OCI-LY7 (cell line): ENCODE results near the gene BAIAP2L1.
"Not testable (repeated sequence)": the region's sequence is repeated elsewhere in the genome, so short reads cannot be mapped to it uniquely, and the experiment has no call there.

Experiments
- EZH2phosphoT487 ChIP-seq: fragments of 200-600 bp; sonication (generic); IDR thresholded peaks from 2 replicates; pipeline ENCODE4 v1.6.1; 2018; ENCODE audit warnings: low read depth, borderline replicate concordance, mild to moderate bottlenecking, mixed run types, antibody characterized with exemption, low read length, moderate library complexity, mixed read lengths
- TF ChIP-seq, protein P1 (sequence below): fragments of 200-600 bp; sonication (generic); conservative IDR thresholded peaks from 2 replicates; pipeline ENCODE4 v1.5.1; 2014; ENCODE audit warnings: mild to moderate bottlenecking, antibody characterized with exemption, low read length, moderate library complexity, mixed read lengths

DNA sequence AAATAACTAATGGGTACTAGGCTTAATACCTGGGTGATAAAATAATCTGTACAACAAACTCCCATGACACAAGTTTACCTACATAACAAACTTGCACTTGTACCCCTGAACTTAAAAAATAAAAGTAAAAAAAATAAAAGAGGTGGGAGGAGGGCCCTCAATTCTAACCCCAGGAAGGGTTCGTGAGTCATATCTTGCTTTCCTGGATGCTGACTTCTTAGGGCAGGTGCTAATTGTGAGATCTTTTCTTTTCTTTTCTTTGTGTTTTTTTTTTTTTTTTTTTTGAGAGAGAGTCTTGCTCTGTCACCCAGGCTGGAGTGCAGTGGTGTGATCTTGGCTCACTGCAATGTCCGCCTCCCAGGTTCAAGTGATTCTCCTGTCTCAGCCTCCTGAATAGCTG is 40.1 kb upstream of the BAIAP2L1 start:
- TF ChIP-seq, protein P1, sequence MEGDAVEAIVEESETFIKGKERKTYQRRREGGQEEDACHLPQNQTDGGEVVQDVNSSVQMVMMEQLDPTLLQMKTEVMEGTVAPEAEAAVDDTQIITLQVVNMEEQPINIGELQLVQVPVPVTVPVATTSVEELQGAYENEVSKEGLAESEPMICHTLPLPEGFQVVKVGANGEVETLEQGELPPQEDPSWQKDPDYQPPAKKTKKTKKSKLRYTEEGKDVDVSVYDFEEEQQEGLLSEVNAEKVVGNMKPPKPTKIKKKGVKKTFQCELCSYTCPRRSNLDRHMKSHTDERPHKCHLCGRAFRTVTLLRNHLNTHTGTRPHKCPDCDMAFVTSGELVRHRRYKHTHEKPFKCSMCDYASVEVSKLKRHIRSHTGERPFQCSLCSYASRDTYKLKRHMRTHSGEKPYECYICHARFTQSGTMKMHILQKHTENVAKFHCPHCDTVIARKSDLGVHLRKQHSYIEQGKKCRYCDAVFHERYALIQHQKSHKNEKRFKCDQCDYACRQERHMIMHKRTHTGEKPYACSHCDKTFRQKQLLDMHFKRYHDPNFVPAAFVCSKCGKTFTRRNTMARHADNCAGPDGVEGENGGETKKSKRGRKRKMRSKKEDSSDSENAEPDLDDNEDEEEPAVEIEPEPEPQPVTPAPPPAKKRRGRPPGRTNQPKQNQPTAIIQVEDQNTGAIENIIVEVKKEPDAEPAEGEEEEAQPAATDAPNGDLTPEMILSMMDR, result not testable (repeated sequence)
- TF ChIP-seq EZH2phosphoT487, result not testable (repeated sequence)
